ENCODE measurements around the gene UBXN6.

GRCh38 chr19:4497770-4498389 is 40.3 kb upstream of the UBXN6 start:
- no peak for TF ChIP-seq POLR2AphosphoS5 (IDR thresholded peaks at IDR 0.05; ENCODE audit: low read depth, low read length)
- no peak for TF ChIP-seq CTCF (IDR thresholded peaks at IDR 0.05 in 2 of 3, conservative IDR thresholded peaks at IDR 0.05 in 1 of 3; ENCODE audit: borderline replicate concordance in 1 of 3, insufficient read depth in 1 of 3, low read depth in 2 of 3, low read length in 2 of 3)
- TF ChIP-seq EZH2 (IDR thresholded peaks at IDR 0.05) = no peak
- no peak for TF ChIP-seq FOSL1 (IDR thresholded peaks at IDR 0.05; ENCODE audit: low read depth)
- TF ChIP-seq JUND (IDR thresholded peaks at IDR 0.05) = no peak
- TF ChIP-seq ATF3 (IDR thresholded peaks at IDR 0.05) = no peak
- TF ChIP-seq SIN3A (IDR thresholded peaks at IDR 0.05; ENCODE audit: low read depth) = no peak
- no peak for TF ChIP-seq YY1 (IDR thresholded peaks at IDR 0.05; ENCODE audit: extremely low read depth, insufficient replicate concordance, low read depth, low read length)
- TF ChIP-seq POLR2A (IDR thresholded peaks at IDR 0.05; ENCODE audit: borderline replicate concordance, extremely low read depth, insufficient read depth, insufficient read length) = no peak
- no peak for TF ChIP-seq REST (IDR thresholded peaks at IDR 0.05; ENCODE audit: low read depth)
- TF ChIP-seq SP1 (IDR thresholded peaks at IDR 0.05; ENCODE audit: low read depth) = no peak
- no peak for TF ChIP-seq MAX (IDR thresholded peaks at IDR 0.05)
- no peak for TF ChIP-seq EGR1 (IDR thresholded peaks at IDR 0.05; ENCODE audit: low read depth)
